Mammary epithelial cell (primary cell): ENCODE results near the gene BMERB1.

Experiments used
- EZH2 ChIP-seq: IDR thresholded peaks from 2 replicates; pipeline ENCODE4 v1.6.1; 2012; ENCODE audit warnings: low read length, inconsistent platforms, borderline replicate concordance
- TF ChIP-seq, protein P1 (sequence below), 2 donors: IDR thresholded peaks in 1 of 2; conservative IDR thresholded peaks in 1 of 2; 2 replicates each; pipeline ENCODE4 v1.5.1; 2011 to 2012; ENCODE audit warnings: inconsistent platforms in 2 of 2, low read length in 2 of 2, mild to moderate bottlenecking in 2 of 2, control low read depth in 1 of 2, low read depth in 1 of 2; ENCODE audit not compliant: insufficient read depth in 1 of 2; ENCODE audit errors: extremely low read depth in 1 of 2

DNA sequence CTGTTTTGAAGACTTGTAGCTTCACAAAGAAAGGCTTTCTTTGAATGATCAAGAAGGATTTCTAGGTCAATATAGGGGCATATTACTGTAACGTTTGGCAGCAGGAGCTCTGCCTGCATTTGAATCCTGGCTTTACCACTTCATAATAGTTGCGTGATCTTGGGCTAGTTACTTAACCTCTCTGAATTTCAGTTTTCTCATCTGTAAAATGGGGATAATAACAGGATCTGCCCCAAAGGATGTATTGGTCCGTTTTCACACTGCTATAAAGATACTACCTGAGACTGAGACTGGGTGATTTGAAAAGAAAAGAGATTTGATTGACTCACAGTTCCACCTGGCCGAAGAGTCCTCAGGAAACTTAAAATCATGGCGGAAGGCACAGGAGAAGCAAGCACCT lies 12.5 kb downstream of the BMERB1 start:
- TF ChIP-seq, protein P1, sequence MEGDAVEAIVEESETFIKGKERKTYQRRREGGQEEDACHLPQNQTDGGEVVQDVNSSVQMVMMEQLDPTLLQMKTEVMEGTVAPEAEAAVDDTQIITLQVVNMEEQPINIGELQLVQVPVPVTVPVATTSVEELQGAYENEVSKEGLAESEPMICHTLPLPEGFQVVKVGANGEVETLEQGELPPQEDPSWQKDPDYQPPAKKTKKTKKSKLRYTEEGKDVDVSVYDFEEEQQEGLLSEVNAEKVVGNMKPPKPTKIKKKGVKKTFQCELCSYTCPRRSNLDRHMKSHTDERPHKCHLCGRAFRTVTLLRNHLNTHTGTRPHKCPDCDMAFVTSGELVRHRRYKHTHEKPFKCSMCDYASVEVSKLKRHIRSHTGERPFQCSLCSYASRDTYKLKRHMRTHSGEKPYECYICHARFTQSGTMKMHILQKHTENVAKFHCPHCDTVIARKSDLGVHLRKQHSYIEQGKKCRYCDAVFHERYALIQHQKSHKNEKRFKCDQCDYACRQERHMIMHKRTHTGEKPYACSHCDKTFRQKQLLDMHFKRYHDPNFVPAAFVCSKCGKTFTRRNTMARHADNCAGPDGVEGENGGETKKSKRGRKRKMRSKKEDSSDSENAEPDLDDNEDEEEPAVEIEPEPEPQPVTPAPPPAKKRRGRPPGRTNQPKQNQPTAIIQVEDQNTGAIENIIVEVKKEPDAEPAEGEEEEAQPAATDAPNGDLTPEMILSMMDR (conservative IDR thresholded peaks at IDR 0.05 in 1 of 2, IDR thresholded peaks at IDR 0.05 in 1 of 2; ENCODE audit: extremely low read depth in 1 of 2, insufficient read depth in 1 of 2, low read depth in 1 of 2, low read length in 2 of 2) = no peak
- no peak for TF ChIP-seq EZH2
